LNCaP clone FGC (cell line): ENCODE data around the gene CDK14.

Experiments used
- DNase-seq: peaks from one replicate; pipeline ENCODE4 v3.0.0-alpha.2; 2011; ENCODE audit warnings: low read depth
- H3K4me3 ChIP-seq: 2 replicates; pipeline ENCODE4 v1.5.1; 2011; ENCODE audit warnings: mild to moderate bottlenecking, low read depth, low read length, control low read depth
- TF ChIP-seq, protein P1 (sequence below): IDR thresholded peaks from 2 replicates; pipeline ENCODE4 v1.5.1; 2012; ENCODE audit warnings: mild to moderate bottlenecking; ENCODE audit not compliant: control insufficient read depth, insufficient read depth; ENCODE audit errors: extremely low read depth

The CDK14 gene

GRCh38 chr7:90709501-90710465, 113.7 kb downstream of the CDK14 start:
- DNase-seq = no peak
- TF ChIP-seq, protein P1, sequence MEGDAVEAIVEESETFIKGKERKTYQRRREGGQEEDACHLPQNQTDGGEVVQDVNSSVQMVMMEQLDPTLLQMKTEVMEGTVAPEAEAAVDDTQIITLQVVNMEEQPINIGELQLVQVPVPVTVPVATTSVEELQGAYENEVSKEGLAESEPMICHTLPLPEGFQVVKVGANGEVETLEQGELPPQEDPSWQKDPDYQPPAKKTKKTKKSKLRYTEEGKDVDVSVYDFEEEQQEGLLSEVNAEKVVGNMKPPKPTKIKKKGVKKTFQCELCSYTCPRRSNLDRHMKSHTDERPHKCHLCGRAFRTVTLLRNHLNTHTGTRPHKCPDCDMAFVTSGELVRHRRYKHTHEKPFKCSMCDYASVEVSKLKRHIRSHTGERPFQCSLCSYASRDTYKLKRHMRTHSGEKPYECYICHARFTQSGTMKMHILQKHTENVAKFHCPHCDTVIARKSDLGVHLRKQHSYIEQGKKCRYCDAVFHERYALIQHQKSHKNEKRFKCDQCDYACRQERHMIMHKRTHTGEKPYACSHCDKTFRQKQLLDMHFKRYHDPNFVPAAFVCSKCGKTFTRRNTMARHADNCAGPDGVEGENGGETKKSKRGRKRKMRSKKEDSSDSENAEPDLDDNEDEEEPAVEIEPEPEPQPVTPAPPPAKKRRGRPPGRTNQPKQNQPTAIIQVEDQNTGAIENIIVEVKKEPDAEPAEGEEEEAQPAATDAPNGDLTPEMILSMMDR = no peak
- H3K4me3 ChIP-seq = no peak overlapping the region

DNA sequence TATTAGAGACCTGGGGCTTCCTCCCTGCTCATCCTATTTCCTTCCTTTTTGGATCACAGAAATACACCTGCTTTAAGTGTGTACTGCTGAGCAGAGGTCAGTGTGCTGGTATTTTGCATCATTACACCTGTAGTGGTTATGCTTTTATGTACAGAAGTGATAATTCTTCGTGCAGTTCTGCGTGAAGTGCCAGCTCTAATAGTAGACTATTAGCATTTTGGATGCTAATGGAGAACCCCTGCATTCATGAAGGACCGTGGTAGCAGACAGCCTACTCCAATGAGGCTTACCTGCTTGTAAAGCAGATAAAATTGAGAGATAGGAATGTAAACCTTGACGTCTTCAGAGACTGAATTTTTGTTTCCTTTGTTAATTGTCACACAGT, 114.3 kb downstream of the CDK14 start:
- DNase-seq = no peak
- no peak overlapping the region for H3K4me3 ChIP-seq
- TF ChIP-seq, protein P1 = no peak

GRCh38 chr7:90713628-90714027, 117.5 kb downstream of the CDK14 start:
- H3K4me3 ChIP-seq = no peak overlapping the region
- TF ChIP-seq, protein P1 = no peak
- no peak for DNase-seq

DNA sequence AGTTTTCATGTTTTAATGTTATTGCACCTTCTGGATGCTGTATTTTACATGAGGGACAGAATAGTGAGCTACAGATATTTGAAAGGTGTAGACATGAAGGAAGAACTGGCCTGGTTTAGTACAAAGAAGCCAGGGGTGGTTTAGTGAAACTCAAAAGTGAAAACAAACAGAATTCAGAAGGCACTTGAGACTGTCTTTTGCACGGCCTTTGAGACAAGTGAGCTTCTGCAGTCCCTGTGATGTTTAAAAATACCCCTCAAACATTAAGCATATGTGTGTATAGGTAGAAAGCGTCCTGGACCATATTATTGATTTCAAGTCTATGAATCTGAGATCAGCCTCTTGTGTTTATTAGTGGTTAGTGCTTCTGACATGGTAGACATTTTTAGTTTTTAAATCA, 118.9 kb downstream of the CDK14 start:
- no peak for DNase-seq
- no peak overlapping the region for H3K4me3 ChIP-seq
- TF ChIP-seq, protein P1 = no peak

- TF ChIP-seq, protein P1 = no peak
- H3K4me3 ChIP-seq = no peak overlapping the region
- peak; percentile 72 for DNase-seq
These were observed 121.4 kb downstream of the CDK14 start for GRCh38 chr7:90717296-90718060.

GRCh38 chr7:90719155-90719554, 123.0 kb downstream of the CDK14 start:
- TF ChIP-seq, protein P1 = no peak

More at GRCh38 chr7:90719155-90719554, 123.0 kb downstream of the CDK14 start:
- DNase-seq = no peak
- no peak overlapping the region for H3K4me3 ChIP-seq
